ENCODE results near the gene CSNK1G2.

GRCh38 chr19:1906985-1907562, 33.9 kb upstream of the CSNK1G2 start:
- TF ChIP-seq, protein P1, sequence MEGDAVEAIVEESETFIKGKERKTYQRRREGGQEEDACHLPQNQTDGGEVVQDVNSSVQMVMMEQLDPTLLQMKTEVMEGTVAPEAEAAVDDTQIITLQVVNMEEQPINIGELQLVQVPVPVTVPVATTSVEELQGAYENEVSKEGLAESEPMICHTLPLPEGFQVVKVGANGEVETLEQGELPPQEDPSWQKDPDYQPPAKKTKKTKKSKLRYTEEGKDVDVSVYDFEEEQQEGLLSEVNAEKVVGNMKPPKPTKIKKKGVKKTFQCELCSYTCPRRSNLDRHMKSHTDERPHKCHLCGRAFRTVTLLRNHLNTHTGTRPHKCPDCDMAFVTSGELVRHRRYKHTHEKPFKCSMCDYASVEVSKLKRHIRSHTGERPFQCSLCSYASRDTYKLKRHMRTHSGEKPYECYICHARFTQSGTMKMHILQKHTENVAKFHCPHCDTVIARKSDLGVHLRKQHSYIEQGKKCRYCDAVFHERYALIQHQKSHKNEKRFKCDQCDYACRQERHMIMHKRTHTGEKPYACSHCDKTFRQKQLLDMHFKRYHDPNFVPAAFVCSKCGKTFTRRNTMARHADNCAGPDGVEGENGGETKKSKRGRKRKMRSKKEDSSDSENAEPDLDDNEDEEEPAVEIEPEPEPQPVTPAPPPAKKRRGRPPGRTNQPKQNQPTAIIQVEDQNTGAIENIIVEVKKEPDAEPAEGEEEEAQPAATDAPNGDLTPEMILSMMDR (IDR thresholded peaks at IDR 0.05) = no peak
- TF ChIP-seq POLR2A (IDR thresholded peaks at IDR 0.05) = no peak

Data from vagina (tissue), 2 donors.